Suprapubic skin (tissue), 4 donors: ENCODE results near the gene PUM1.

Experiments used
- CTCF ChIP-seq, 2 donors: fragments of 200-600 bp in 1 of 2; fragments of 450-650 bp in 1 of 2; sonication (generic) in 1 of 2; IDR thresholded peaks; one replicate each; pipeline ENCODE4 v1.5.1; 2016 to 2019; ENCODE audit warnings: antibody characterized with exemption in 2 of 2, mild to moderate bottlenecking in 1 of 2, moderate library complexity in 1 of 2
- EP300 ChIP-seq: sonication (generic); formaldehyde crosslinking; IDR thresholded peaks from one replicate; pipeline ENCODE4 v1.6.1; 2017; ENCODE audit warnings: antibody characterized with exemption
- POLR2AphosphoS5 ChIP-seq, 3 donors: sonication (generic); formaldehyde crosslinking; IDR thresholded peaks; one replicate each; pipeline ENCODE4 v1.6.1; 2017; ENCODE audit warnings: antibody characterized with exemption in 3 of 3

GRCh38 chr1:31032266-31032665 lies 33.3 kb downstream of the PUM1 start:
- TF ChIP-seq CTCF (IDR thresholded peaks at IDR 0.05), result no peak
- TF ChIP-seq EP300, result no peak
- no peak for TF ChIP-seq POLR2AphosphoS5 (IDR thresholded peaks at IDR 0.05)
